GM18861 (cell line): Measurements from ENCODE around the gene IFI44.
A peak's percentile ranks its signal among the peaks of the same experiment; 100 is the strongest.

Experiments used
- ATAC-seq: cut with Tn5 transposase; IDR thresholded peaks from one replicate; pipeline ENCODE4 v1.9.1; 2021; ENCODE audit not compliant: unreplicated experiment

IFI44 gene

DNA sequence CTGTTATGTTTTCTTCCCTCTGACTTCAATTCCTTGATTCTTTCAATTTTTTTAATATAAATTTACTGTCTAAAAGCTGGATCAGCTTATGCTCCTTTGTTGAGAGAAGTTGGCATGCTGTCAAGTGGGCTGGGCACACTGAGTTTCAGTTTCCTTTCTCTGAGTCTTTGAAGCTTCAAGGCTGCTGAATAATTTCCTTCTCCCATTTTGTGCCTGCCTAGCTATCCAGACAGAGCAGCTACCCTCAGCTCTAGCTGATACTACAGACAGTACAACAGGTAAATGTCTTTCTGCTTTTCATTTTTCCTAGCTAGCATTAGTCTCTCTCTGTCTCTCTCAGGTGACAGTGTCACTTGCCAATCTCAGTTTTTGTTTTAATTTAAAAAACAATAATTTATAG is at the start of gene IFI44:
Gene IFI44, plus strand, starts transcription at position 204 of the 400 bp plus-strand sequence. CDS start 365 bp downstream, outside the sequence.
- ATAC-seq = peak; percentile 86

DNA sequence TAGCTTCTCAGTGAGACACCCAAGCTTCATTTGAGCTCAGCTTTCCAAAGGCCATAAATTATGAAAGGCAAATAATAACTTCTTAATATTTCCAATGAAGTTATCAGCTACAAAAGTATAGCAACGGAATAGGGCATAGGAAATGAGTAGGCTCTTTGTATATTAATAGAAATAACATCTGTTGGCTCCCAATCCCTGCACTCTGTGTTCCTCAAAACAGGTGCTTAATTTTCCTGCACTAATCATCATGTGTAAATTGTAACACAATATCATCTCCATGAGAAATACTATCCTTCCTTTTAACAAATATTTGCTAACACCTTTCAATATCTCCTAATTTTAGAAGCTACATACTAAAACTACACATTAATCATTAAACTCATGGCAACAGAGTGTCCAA is 48.6 kb upstream of the IFI44 start:
- ATAC-seq = no peak

GRCh38 chr1:78603206-78603605 is 46.4 kb upstream of the IFI44 start:
- ATAC-seq = no peak

GRCh38 chr1:78604643-78605042 is 45.0 kb upstream of the IFI44 start:
- no peak for ATAC-seq

DNA sequence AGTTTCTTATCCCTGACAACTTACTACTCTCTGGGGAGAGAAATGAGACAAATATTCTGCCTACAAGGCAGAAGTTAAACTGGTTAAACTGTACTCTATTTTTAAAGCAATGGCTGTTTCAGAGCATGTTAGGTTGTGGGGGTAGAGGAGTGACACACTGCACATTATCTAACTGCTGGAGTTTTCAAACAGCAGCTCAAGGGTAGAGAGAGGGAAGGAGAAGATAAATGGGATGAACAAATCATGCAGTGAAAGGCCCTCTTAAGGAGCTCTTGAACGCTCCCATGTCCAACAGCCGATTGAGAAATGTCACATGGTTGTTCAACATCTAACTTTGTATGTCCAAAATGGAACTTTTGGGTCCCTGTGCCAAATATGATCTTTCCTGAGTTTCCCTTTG is 43.4 kb upstream of the IFI44 start:
- no peak for ATAC-seq

- ATAC-seq = no peak
These were observed 42.2 kb upstream of the IFI44 start for GRCh38 chr1:78607334-78607927.

- no peak for ATAC-seq
These were observed 41.7 kb upstream of the IFI44 start for GRCh38 chr1:78607944-78608343.

DNA sequence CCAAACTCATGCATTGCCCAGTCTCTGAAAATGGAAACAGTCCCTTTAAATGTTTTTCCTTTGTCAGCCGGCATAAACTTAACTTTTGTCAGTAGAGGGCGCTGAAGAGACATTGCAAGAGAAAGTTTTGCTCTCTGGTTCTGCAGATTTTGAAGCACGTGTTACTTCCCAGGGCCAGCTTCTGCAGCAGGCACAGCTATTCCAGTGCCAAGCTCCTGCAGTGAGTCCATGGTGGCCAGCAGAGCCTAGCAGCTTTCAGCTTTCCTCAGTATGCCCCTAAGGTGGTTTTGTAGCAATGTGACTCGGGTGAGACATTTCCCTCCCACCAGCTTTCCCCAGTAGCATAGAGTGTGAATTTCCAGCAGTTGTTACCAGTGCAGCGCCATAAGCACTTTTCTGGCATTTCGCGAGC is 32.0 kb upstream of the IFI44 start:
- peak; percentile 34 for ATAC-seq

DNA sequence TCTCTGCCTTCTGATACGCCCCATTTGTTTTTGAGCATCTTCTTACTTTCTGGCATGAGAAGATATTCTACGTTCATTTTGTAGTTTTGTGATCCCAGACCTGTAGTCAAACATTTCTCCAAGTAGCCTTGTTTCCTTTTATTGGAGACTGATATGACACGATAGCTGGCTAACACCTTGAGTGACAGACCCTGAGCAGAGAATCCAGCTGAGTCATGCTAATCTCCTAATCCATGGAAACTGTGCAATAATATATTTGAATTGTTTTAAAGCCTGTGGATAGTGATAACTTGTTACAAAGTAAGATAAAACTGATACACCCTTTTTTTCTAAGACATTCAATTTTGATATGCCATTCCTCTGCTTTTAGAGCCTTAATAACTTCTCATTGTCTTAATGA is 30.6 kb upstream of the IFI44 start:
- no peak for ATAC-seq

DNA sequence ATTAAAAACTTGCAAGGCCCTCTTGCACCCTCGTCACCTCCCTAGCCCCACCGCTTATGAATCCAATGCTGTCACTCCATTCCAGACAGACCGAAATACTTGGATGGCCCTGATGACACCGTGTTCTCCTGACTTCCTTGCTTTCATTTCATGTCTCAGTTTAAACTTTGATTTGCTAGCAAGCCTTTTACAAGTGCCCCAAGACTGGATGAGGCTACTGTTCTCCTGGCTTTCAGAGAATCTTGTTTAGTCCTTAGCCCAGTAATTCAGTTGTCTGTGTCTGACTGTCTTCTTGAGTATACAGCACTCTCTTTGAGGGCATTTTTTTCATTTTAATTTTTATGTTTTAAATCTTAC is 30.2 kb upstream of the IFI44 start:
- peak; percentile 7 for ATAC-seq

DNA sequence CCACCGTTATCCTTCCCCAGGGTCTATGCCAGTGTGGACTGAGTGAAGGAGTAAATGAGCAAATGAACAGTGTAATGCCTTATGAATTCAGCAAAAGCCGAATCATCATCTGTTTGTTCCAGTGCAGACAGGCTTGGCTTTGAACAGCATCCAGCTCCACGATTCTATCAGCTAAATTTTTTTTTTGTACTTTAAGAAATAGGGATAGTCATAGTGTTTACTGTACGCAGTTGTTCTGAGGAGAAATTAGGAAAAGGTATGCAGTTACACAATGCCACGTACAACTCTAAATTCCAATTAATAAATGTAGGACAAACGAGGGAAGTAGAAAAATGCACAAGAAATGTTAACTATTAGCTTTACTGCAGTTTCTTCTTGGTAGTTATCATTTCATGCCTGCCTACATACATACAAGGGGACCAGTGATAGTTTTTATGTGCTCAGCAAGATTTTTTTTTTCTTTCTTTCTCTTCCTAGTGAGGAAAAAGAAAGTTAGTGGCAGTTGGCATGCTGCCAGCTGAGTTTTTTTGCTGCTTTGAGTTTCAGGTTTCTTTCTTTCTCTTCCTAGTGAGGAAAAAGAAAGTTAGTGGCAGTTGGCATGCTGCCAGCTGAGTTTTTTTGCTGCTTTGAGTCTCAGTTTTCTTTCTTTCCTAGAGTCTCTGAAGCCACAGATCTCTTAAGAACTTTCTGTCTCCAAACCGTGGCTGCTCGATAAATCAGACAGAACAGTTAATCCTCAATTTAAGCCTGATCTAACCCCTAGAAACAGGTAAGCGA is 29.6 kb upstream of the IFI44 start, which contains the start of gene IFI44L:
Gene IFI44L, plus strand, starts transcription at position 646 of the 777 bp plus-strand sequence. CDS start 7,468 bp downstream, outside the sequence.
- ATAC-seq = peak; percentile 41

DNA sequence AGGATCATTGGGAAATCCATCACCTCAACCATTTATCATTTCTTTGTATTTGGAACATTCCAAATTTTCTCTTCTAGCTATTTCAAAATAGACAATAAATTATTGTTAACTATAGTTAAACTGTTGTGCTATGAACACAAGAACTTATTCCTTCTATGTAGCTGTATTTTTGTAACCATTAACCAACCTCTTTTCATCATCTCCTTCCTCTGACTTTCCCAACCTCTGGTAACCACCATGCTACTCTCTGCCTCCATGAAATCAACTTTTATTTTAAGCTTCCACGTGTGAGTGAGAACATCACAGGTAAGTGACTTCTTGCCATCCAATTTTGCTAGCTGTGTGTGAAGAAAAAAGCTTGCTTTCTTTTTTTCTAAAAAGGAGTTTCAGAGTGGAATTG is 29.0 kb upstream of the IFI44 start:
- ATAC-seq = no peak

DNA sequence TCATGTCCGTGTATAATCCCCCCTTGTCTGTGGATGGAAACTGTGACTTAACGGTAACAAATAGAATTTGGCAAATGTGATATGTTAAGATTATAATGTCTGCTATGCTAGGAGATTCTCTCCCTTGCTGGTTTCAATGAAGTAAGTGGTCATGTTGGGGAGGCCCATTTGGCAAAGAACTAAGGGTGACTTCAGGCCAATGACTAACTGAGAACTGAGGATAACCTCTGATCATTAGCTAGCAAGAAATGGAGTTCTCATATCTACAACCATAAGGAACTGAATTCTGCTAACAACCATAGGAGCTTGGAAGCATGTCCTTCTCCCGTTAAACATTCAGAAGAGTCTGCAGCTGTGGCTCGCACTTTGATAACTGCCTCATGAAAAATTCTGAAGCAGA is 27.1 kb upstream of the IFI44 start:
- ATAC-seq = no peak

DNA sequence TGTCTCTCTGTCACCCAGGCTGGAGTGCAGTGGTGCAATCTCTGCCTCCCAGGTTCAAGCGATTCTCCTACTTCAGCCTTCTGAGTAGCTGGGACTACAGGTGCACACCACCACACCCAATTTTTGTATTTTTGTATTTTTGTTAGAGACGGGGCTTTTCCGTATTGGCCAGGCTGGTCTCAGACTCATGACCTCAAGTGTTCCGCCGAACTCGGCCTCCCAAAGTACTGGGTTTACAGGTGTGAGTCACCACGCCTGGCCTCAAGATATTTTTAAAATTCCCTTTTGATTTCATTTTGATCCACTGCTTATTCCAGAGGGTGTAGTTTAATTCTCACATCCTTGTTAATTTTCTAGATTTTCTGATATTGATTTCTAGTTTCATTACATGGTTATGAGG is 25.6 kb upstream of the IFI44 start:
- ATAC-seq = no peak

GRCh38 chr1:78627321-78627720 is 22.3 kb upstream of the IFI44 start:
- ATAC-seq = no peak

GRCh38 chr1:78630600-78630999 is 19.0 kb upstream of the IFI44 start:
- no peak for ATAC-seq

GRCh38 chr1:78633209-78633608 is 16.4 kb upstream of the IFI44 start:
- ATAC-seq = no peak

DNA sequence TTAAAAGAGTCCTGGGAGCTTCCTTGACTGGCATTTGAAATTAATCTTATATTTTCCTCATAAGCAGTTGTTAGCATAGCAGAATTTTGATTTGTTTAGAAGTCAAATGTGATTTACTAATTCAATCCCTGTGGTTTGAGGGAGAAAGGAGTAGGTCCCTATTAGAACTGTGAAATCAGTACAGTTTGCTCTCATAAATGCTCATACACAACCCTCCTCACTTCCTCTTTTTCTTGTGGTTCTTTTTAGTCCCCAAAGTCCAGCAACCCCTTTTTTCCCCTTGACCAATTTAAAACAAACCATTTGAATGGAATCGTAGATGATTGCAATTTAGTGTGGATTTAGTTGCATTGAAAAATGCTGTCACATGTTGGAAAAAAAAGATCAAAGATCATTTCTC is 9.2 kb upstream of the IFI44 start:
- ATAC-seq = peak; percentile 65

GRCh38 chr1:78641558-78641957 is 8.1 kb upstream of the IFI44 start:
- no peak for ATAC-seq

DNA sequence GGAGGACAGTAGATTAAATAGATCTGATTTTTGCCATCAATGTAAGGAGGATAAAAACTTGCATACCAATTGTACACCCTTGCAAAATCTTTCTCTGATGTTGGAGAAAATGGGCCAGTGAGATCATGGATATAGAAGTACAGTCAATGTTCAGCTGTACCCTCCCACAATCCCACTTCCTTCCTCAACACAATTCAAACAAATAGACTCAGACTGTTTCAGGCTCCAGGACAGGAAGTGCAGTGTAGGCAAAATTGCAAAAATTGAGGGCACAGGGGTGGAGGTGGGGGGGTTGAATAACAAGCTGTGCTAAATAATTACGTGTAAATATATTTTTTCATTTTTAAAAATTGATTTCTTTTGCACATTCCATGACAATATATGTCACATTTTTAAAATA is 3.9 kb upstream of the IFI44 start:
- no peak for ATAC-seq

GRCh38 chr1:78647238-78647637 is 2.4 kb upstream of the IFI44 start:
- no peak for ATAC-seq

GRCh38 chr1:78650114-78650660 is 556 bp downstream of the IFI44 start:
- ATAC-seq = no peak
